ENCODE data around the gene HHAT.

HHAT gene

GRCh38 chr1:210446479-210446878 lies 117.8 kb downstream of the HHAT start:
- TF ChIP-seq CTCF (IDR thresholded peaks at IDR 0.05) (no peak), ZFX (IDR thresholded peaks at IDR 0.05; ENCODE audit: borderline replicate concordance) (no peak)
- H3K27ac ChIP-seq, result no peak overlapping the region

GRCh38 chr1:210447456-210448057 lies 118.9 kb downstream of the HHAT start:
- H3K27ac ChIP-seq, result no peak overlapping the region
- TF ChIP-seq CTCF (IDR thresholded peaks at IDR 0.05) (no peak), ZFX (IDR thresholded peaks at IDR 0.05; ENCODE audit: borderline replicate concordance) (no peak)

DNA sequence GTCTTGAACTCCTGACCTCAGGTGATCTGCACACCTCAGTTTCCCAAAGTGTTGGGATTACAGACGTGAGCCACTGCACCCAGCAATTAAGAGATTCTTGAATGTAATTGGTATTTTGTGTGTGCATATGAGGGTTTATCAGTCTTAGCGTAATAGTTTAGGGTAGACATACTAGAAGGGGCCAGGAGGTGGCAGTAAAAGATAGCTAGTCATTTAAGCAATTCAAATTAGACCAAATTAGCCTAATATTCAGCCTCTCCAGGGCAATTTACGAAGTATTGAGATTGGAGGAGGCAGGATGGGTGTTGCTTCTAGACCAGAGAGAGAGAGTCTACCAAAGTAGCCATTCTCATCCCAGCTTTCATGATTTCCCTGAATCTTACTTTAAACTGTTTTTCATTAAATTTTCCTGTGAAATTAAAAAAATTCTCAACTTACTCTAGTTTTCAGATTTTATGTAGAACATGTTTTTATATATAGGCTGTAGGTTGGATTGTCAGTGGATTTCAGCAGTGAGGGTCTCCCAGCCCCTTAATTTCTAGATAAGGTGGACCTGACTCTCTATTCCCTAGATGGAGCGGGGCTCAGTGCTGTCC lies 119.7 kb downstream of the HHAT start:
- no peak overlapping the region for H3K27ac ChIP-seq
- TF ChIP-seq ZFX (IDR thresholded peaks at IDR 0.05; ENCODE audit: borderline replicate concordance), result no peak
- peak; percentile 88 for TF ChIP-seq CTCF (IDR thresholded peaks at IDR 0.05)

GRCh38 chr1:210455840-210456603 lies 127.3 kb downstream of the HHAT start:
- H3K27ac ChIP-seq, result no peak overlapping the region
- TF ChIP-seq CTCF (IDR thresholded peaks at IDR 0.05), result no peak
- TF ChIP-seq ZFX (IDR thresholded peaks at IDR 0.05; ENCODE audit: borderline replicate concordance), result no peak

DNA sequence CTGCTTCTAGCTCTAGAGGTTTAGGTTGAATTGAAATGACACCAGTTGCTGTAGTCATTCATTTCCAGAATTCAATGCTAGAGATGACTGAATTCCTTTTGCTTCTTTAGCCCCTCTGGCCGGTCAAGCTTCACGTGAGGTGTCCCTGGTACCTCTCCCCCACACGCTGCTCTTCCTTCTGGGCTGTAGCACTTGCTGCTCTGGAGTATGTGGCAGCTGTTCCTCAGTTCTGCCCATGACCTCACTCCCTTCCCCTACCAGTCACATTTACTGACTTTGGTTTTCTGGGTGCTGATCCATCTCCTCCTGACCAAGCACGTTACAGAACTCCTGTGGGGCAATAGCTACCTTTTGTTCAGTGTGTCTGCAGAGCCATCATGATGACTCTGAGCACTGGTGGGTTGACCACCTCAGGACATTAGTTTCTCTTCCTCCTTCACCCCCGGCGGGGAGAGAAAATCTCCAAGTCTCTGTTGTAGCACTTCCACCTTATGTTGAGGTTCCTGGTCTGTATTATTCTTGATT lies 128.1 kb downstream of the HHAT start:
- TF ChIP-seq ZFX (IDR thresholded peaks at IDR 0.05; ENCODE audit: borderline replicate concordance) (no peak), CTCF (IDR thresholded peaks at IDR 0.05) (no peak)
- no peak overlapping the region for H3K27ac ChIP-seq

- no peak overlapping the region for H3K27ac ChIP-seq
- TF ChIP-seq ZFX (IDR thresholded peaks at IDR 0.05; ENCODE audit: borderline replicate concordance), result no peak
- TF ChIP-seq CTCF (IDR thresholded peaks at IDR 0.05), result no peak
Observed at GRCh38 chr1:210457568-210457967, 128.9 kb downstream of the HHAT start.

All from 22Rv1 (cell line).